Activated naive CD4-positive, alpha-beta T cell treated with Interleukin-2 at 50 U/mL for 16 hours (primary cell): ENCODE data around the gene GRIP1.

ENCODE experiments used
- DNase-seq: peaks from one replicate; pipeline ENCODE4 v3.0.0-alpha.2; 2020

GRIP1 gene

DNA sequence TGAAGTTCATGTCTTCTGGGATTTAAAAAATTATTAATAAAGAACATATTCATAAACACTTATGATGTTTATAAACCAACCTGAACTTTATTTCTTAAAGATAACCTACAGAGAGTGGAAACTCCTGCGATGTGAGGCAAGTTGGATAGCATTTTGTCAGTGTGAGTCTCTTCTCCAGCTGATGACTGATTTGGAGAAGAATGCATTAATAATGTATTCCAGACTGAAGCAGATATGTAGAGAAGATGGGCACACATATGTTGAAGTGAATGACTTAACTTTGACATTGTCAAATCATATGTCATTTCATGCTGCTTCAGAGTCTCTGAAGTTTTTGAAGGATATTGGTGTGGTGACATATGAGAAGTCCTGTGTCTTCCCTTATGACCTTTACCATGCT lies 369.3 kb downstream of the GRIP1 start:
- no peak for DNase-seq

GRCh38 chr12:66304296-66304900 lies 374.5 kb downstream of the GRIP1 start:
- no peak for DNase-seq

- DNase-seq, result peak; percentile 29
These were observed 375.5 kb downstream of the GRIP1 start for GRCh38 chr12:66303316-66303804.

- DNase-seq, result no peak
These were observed 376.1 kb downstream of the GRIP1 start for GRCh38 chr12:66302827-66303169.

DNA sequence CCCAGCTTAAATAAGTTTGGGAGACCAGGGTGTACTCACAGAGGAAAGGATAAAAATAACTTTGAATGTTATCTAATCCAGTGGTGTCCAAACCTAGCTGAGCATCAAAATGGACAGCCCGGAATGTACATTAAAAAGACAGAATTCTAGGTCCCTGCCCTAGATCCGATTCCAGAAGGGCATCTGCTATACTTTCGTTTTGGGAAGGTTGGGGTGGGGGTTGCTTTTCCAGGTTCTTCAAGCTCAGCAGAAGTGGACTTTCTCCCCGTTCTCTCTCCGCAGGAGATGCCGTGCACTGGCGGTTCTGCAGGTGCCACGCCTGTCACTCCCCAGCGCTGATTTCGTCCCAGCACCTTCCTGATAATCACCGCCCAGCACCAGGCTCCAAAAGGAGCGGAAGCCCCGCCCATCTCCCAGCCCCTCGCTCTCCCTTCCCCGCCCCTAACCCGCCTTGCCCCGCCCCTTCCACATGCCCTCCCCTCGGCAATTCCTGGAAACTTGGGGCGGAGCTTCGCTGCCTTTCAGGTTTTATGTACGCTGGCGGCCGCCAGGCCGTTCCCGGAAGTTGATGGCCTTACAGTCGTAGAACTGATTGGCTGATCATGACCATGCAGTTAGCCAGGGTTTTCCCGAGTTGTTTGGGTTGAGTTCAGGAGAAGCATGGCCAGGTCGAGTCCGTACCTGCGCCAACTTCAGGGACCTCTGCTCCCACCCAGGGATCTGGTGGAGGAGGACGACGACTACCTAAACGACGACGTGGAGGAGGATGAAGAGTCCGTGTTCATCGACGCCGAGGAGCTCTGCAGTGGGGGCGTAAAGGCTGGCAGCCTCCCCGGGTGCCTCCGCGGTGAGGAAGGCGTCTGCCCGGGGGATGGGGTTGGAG lies 376.7 kb downstream of the GRIP1 start, which contains the start of gene HELB:
TSS of gene HELB (plus strand) at position 550 of the 883 bp plus-strand sequence. CDS start at position 661, 111 bp downstream.
- DNase-seq, result peak; percentile 96

DNA sequence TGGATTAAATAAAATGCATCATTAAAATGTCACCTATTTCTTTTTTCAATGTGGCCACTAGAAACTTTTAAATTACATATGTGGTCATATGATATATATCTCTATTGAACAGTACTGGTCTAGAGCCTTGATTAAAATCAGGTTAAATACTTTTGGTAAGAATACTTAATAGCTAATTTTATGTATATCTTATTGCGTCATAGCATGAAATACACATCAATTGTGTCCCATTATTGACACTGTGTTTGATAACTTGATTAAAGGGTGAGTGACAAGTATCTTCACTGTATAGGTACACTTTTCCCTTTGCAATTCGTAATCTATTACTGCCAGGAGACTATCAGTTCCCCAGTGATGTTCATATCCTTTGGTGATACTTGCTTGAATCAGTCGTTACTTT lies 381.0 kb downstream of the GRIP1 start:
- no peak for DNase-seq
